Brain pericyte (primary cell): ENCODE data around the gene TREML2.

ENCODE experiments used
- DNase-seq: peaks from one replicate; pipeline ENCODE4 v3.0.0-alpha.2; 2012; ENCODE audit warnings: low read depth, low spot score

TREML2 gene

GRCh38 chr6:41150671-41151070, 50.3 kb downstream of the TREML2 start:
- DNase-seq = no peak

DNA sequence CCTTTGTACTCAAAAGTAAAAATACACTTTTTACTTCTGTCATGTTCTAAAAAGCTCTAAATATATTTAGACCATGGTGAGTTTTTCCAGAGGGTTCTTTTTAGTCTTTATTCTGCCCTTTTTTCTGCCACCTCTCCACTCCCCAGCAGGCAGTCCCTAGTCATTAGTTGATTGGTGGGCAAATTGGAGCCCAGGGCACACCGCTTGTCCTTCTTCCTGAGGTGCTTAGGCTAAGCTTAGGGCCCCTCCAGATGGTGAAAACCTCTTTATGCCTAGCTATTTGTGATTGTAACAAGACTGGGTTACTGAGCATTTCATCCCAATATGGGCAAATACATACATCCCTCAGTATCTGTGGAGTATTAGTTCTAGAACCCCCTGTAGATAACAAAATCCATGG, 53.0 kb downstream of the TREML2 start:
- DNase-seq = no peak
